Hematopoietic multipotent progenitor cell treated with erythropoietin and hydrocortisone succinate and interleukin-3 and kit ligand, for 8 days (in vitro differentiated cells): ENCODE measurements around the gene PIP5K1B.

Experiments used
- DNase-seq: peaks from one replicate; pipeline ENCODE4 v3.0.0-alpha.2; 2015

PIP5K1B gene

DNA sequence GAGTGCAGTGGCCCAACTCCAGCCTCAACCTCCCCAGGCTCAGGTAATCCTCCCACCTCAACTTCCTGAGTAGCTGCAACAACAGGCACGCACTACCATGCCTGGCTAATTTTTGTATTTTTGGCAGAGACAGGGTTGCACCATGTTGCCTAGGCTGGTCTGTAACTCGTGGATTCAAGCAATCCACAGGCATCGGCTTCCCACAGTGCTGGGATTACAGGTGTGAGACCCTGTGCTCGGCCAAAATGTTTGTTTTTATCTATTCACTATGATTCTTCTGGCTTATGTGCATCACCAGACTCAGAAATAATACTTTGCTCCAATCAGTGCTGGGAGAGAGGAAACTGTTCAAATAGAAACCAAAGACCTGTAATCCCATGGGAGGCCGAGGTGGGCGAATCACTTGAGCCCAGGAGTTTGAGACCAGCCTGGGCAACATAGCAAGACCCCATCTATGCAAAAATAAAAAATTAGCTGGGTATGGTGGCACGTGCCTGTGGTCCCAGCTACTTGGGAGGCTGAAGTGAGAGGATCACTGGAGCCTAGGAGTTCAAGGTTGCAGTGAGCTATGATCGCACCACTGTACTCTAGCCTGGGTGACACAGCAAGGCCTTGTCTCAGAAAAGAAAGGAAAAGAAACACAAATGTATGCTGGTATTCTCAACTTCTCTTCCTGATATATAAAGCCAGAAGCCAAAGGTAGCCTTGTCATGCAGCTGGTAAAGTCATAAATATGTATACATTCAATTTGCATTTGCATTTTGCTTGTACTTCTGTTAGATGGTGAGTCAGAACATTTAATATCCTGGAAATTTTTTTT, 4.5 kb downstream of the PIP5K1B start:
- DNase-seq, result no peak

DNA sequence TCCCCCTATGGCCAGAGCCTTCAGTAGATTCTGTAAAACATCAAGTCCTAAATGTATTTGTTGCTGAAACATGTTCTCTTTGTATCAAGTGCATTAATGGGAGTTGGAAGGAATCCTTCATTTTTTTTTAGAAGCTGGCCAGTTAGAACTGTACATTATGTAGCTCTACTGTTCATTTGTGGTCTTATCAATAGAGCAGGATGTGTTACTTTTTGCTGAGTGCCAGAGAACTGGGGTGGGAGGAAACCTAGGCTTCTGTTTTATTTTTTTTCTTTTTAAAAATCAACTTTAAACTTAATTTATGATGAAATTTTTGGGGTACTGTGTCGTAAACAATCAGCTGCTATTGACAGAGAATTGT, 5.1 kb downstream of the PIP5K1B start:
- peak; percentile 54 for DNase-seq

DNA sequence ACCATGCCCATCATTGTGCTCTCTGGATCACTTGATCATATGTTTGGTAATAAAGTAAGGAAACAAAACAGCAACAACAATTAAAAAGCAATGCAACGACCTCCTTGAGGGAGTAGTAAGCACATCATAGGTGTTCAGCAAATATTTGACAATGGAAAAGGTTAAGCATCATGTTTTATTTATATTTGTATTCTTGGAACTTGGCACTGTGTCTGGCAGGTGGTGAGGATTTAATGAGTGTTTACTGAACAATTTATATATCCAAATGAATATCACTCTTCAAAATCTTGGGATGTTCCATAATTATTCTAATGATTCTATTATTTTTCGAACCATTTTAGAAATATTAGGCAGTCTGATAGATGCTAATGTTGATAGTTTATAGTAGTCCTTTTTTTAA, 6.2 kb downstream of the PIP5K1B start:
- DNase-seq, result no peak

- DNase-seq, result no peak
Measured at GRCh38 chr9:68711932-68712331, 6.9 kb downstream of the PIP5K1B start.

- no peak for DNase-seq
Measured at GRCh38 chr9:68714416-68715180, 9.6 kb downstream of the PIP5K1B start.

DNA sequence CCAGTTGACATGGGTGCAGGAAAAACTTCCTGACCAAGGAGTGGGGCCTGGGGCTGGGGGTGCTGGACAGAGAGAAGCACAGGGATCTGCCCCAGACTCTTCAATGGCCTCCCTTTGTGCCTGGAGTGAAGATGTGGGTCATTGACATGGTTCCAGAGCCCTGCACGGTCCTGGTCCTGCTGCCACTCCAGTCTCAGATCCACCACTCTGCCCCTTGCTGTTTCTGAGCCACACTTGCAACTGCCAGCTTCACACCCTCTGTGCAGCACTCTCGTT, 10.1 kb downstream of the PIP5K1B start:
- no peak for DNase-seq

- no peak for DNase-seq
Measured at GRCh38 chr9:68717552-68718443, 12.8 kb downstream of the PIP5K1B start.

DNA sequence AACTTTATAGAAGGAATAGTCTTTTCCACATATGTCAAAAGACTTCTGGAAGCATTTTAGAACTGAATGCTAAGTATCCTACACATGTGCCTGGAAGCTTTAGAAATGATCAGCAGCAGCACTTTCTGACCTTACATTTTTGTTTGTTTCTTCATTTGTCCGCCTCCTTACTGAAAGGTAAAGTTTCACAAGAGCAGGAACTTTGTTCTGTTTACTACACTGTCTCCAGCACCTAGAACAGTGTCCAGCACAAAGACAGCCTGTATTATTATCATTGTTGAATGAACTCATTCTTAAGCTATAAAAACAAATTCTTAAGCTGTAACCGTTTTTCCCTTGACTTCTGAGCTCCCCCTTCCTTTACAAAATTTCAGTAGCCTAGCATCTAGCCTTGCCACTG, 14.8 kb downstream of the PIP5K1B start:
- no peak for DNase-seq

DNA sequence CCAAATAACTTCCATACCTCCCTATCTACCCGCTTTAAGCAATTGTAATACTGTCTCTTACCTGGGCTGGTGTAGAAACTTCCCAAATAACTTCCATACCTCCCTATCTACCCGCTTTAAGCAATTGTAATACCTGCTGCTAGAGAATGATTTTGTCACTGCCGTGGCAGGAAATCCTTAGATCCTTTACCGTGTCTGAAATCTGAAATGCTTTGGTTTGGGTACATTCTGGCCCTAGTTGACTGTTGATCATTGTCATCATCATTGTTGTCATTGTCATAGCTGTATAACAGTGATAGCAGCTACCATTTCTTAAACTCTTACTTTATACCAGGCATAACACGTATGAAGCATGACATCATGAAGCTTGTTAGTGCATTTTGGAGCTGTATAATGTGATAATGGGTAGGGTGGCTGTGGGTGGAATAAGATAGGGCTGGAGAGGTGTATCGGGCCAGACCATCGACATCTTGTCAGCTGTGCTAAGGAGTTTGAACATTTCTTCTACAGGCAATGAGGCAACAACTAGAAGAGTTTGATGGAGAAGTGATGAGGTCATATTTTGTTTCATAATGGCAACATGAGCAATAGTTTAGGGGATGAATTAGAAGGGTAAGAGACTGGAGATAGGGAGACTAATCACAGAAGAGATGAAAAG, 15.7 kb downstream of the PIP5K1B start:
- peak; percentile 95 for DNase-seq

DNA sequence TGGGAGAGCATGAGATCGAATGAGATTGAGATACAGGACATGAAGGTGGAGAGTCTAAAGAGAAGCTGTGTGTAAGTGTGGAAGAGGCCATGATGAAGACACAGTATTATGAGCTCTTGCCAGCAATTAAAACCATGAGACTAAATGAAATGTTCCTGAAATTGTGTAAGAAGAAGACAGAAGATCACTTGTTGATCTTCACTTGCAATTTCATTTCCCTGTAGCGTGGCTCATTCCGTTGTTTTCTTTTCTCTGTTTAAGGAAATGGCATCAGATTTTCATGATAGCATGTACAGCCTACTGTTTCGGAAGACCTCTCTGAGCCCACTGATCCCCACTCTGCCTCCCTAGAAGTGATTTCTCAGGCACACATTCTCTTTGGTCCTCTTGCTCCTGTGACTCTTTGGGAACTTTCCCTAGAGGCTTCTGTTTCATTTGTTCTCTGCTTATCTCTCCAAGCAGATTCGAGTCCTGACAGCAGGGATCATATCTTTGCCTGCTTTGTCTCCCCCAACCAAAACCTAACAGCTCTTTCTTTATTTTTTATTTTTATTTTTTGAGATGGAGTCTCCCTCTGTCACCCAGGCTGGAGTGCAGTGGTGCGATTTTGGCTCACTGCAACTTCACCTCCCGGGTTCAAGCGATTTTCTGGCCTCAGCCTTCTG, 16.8 kb downstream of the PIP5K1B start:
- peak; percentile 64 for DNase-seq

DNA sequence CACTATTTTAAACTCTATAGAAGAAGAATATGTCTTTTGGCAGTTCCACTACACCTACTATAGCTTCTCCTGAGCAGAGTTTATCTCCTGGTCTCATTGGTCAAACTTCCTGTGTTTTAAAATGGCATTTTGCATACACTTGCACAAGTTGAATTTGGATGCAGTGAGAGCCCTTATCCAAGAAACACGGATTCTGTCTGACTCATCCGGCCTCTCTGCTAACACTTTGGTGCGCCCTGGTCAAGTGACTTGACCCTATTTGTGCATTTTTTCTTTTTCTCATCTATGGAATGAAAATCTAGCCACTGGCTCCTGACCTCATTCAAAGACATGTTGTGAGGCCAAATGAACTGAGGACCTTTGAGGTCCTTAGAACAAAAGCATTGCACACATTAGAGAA, 20.0 kb downstream of the PIP5K1B start:
- no peak for DNase-seq

DNA sequence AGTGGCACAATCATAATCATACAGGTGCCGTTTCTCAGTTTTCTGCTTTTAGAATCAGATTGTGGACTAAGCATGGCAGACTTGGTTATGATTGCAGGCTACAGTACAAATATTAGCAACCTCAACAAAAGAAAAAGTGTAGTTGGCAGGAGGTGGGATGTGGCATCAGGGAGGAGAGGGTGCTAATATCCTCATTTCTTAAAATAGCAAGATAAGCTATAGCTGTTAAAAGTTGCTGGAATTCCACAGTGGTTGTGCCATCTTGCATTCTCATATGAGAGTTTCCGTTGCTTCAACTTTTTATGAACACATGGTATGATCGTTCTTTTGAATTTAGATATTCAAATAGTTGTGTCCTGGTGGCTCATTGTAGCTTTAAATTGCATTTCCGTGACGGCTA, 21.4 kb downstream of the PIP5K1B start:
- DNase-seq, result no peak

DNA sequence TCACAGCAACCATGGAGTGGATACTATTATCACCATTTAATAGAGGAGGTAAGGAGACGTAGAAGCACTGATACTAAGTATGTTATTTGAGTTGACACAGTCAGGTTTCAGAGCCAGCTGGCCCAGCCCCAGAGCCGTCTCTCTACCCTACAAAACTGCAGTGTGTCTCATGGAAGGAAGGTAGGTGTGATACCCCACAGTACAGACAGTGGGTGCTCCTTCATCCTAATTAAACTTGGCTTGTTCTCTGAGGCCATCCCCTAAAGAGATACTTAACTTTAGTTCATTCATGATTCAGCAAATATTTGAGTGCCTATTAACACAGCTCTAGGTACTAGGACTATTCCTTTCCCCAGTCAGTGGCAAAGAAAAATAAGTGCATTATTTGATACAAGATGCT, 22.6 kb downstream of the PIP5K1B start:
- DNase-seq, result peak; percentile 64

DNA sequence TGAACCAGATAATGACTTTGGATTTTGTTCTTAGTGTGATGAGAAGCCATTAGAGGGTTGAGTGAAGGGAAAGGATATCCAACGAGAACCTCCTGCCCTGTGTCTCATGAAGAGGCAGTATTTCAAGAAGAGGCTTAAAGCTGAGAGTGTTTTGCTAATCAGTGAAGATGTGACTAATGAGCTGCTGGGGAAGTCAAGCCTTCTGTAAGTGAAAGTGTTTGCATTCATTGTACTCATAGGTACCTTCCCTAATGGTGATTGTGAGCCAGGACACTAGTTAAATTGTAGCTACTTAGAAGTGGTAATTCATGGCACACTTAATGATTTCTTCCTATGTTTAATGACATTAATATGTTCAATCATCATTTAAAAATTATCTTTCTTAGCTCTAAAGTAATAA, 23.7 kb downstream of the PIP5K1B start:
- no peak for DNase-seq

DNA sequence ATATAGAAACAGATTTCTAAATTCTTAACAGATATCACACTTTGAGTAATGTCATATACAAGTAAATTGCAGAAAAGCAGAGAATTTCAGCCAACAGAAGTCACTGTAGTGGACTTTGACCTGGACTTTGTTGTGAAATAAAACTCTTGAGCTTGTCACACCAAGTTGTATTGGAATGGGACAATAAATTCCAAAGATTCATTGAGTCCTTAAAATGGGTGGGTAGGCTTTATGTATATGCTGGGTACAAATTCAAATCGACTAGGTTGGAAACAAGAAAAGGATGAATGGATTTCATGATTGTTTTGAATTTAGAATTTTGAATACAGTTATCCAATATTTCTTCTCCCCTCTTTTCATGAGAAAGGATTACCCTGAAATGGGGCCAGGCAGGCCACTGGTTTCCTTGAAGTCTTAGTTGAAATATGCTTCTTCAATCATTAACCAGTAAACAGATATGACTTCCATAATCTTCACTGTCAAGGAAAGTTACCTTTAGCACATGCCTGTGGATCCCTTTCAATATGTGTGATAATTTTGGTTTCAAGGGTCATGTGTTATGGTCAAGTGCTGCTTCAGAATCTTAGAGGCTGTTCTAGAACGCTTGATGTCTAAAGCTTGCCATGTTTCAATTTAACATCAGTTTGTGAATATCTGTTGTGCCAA, 25.7 kb downstream of the PIP5K1B start:
- no peak for DNase-seq

DNA sequence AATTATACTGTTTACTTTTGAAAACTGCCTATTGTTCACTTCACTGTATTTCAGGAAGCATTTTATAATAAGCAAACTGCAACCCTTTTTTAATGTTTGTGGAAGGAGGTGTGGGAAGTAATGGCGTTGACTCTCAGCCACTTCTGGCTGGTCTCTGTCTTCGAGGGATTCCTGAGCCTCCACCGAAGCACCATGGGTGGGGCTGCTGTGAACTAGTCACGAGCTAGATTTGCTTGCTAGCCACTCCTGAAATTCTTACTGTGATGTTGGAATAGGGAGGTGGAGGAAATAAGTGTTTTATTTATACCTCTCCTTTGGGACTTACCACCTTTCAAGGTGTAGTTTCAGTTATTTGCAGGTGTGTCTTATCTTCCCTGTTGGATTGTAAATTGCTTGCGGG, 26.8 kb downstream of the PIP5K1B start:
- DNase-seq, result no peak

DNA sequence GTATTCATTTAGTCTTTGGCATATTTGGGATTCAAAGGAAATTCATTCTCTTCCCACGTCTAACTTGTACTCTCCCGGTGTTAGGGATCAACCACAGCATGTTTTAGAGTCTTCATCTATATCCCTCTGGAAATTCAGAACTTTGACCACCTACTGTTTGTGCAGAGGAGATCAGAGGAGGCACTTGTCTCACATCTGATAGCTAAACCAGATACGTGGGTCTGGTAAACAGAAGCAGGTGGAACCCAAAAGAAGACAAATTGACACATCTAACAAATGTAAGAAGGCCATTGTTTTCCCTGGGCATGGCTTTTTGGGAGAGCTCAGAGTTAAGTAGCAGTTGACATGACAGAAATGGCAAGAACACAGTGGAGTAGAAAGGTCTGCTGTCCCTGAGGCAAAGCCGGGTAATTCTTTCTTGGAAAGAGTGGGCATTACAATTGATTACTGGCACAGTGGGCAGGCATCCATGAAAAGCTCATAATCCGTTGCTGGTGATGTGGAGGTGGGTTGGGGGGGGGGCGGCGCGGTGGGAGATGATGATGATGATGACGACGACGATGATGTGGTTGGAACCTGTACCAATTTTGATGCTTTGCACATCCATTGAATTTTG, 27.5 kb downstream of the PIP5K1B start:
- DNase-seq, result no peak

DNA sequence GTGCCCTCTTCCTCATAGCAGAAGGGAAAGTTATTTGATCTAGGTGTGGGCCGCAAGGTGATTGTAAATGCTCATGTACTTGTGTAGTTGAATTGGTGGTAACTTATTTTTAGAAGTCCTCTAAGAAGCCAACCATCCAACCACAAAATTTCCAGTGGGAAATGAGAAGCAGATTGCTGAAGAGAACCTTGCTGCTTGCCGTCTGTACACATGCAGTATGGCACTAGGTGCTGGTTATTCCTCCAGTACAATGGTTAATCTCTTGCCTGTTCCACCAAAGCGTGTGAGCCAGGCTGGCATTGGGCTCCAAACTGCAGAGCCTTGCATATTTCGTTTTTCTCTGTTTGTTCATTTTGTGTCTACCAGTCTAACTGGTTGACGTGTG, 28.0 kb downstream of the PIP5K1B start:
- no peak for DNase-seq

DNA sequence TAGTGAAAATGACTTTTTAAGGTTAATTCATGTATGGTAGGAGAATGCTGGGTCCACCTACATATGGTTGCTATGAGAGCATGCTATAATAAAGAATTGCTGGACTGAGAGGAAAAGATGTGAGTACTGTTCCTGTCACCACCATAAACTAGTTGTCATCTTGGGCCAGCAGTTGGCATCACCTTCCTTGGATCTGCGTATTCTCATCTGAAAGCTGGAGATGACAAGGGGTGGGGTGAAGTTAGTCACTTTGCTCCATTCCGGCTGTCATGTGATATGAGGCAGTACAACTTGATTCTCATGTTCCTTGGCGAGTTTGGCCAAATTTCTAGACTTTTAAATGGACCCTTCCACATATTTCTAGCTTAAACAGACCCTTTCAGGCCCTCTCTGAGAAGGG, 33.3 kb downstream of the PIP5K1B start:
- DNase-seq, result peak; percentile 58

- peak; percentile 27 for DNase-seq
Measured at GRCh38 chr9:68739621-68740174, 34.7 kb downstream of the PIP5K1B start.

DNA sequence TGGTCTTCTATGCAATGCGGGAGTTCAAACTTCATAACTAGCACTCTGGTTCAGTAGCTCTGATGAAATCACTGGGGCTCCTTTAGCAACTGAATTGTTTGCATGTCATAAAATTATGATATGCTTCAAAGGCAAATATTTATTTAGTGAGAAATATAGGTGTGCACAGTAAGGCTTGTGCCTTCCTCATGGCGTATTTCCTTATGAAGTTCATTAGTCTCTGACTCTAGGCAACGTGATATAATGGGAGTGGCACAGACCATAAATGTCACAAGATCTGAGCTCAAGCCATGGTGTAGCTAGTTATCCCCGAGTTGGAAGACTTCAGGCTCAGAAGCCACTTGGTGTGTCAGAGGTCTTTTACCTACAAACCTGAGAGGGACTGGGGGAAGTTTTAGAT, 35.5 kb downstream of the PIP5K1B start:
- peak; percentile 76 for DNase-seq
